Nephron progenitor cell (in vitro differentiated cells): ENCODE measurements around the gene POGZ.

Experiments used
- DNase-seq: peaks from one replicate; pipeline ENCODE4 v3.0.0; 2021
- H3K27ac Mint-ChIP-seq: 2 replicates; pipeline ENCODE4 v1.8.0; 2021; ENCODE audit warnings: mild to moderate bottlenecking, moderate library complexity, mixed read lengths
- H3K27me3 Mint-ChIP-seq: 2 replicates; pipeline ENCODE4 v1.8.0; 2021; ENCODE audit warnings: mild to moderate bottlenecking, low read depth, mixed read lengths; ENCODE audit not compliant: poor library complexity
- H3K36me3 Mint-ChIP-seq: 2 replicates; pipeline ENCODE4 v1.8.0; 2021; ENCODE audit warnings: low read depth, mixed read lengths
- H3K4me1 Mint-ChIP-seq: 2 replicates; pipeline ENCODE4 v1.8.0; 2021; ENCODE audit warnings: mixed read lengths
- H3K4me3 Mint-ChIP-seq: 2 replicates; pipeline ENCODE4 v1.8.0; 2021; ENCODE audit warnings: mild to moderate bottlenecking, moderate library complexity, mixed read lengths
- H3K9me3 Mint-ChIP-seq: 2 replicates; pipeline ENCODE4 v1.8.0; 2021; ENCODE audit warnings: mild to moderate bottlenecking, moderate library complexity, mixed read lengths
- CTCF ChIP-seq: fragments of 200-600 bp; sonication (generic); IDR thresholded peaks from 2 replicates; pipeline ENCODE4 v1.5.0; 2021; ENCODE audit warnings: antibody characterized with exemption

The POGZ gene

GRCh38 chr1:151461694-151462093 lies 2.4 kb upstream of the POGZ start:
- no peak for DNase-seq
- H3K27me3 Mint-ChIP-seq: peaks cover 48% of the 10 kb centered on the region

GRCh38 chr1:151458802-151459330 lies 428 bp downstream of the POGZ start:
- Mint-ChIP-seq H3K27ac (no peak overlapping the region), H3K4me1 (peaks cover 13% of the 10 kb centered on the region), H3K9me3 (no peaks in the 10 kb centered on the region), H3K36me3 (peaks cover 16% of the 10 kb centered on the region), H3K4me3 (peak overlapping the region; percentile 84), H3K27me3 (peaks cover 27% of the 10 kb centered on the region)
- no peak for TF ChIP-seq CTCF
- DNase-seq: peak; percentile 69

More at GRCh38 chr1:151461694-151462093, 2.4 kb upstream of the POGZ start:
- no peak overlapping the region for H3K4me3 Mint-ChIP-seq
- H3K36me3 Mint-ChIP-seq: no peaks in the 10 kb centered on the region
- H3K4me1 Mint-ChIP-seq: peaks cover 13% of the 10 kb centered on the region
- H3K27ac Mint-ChIP-seq: no peak overlapping the region
- no peak for TF ChIP-seq CTCF
- H3K9me3 Mint-ChIP-seq: no peaks in the 10 kb centered on the region

- Mint-ChIP-seq H3K27me3 (peaks cover 22% of the 10 kb centered on the region), H3K36me3 (peaks cover 22% of the 10 kb centered on the region), H3K27ac (peak overlapping the region; percentile 47), H3K4me1 (peaks cover 13% of the 10 kb centered on the region), H3K9me3 (no peaks in the 10 kb centered on the region), H3K4me3 (peak overlapping the region; percentile 90)
- no peak for TF ChIP-seq CTCF
- peak; percentile 74 for DNase-seq
Observed at GRCh38 chr1:151457911-151458801, 1.1 kb downstream of the POGZ start.

- DNase-seq: no peak
- Mint-ChIP-seq H3K9me3 (no peaks in the 10 kb centered on the region), H3K27me3 (peaks cover 2% of the 10 kb centered on the region), H3K27ac (no peak overlapping the region), H3K4me1 (peaks cover 13% of the 10 kb centered on the region), H3K4me3 (no peak overlapping the region), H3K36me3 (peaks cover 30% of the 10 kb centered on the region)
- no peak for TF ChIP-seq CTCF
Observed at GRCh38 chr1:151455966-151456365, 3.3 kb downstream of the POGZ start.

GRCh38 chr1:151455231-151455630 lies 4.1 kb downstream of the POGZ start:
- peaks cover 37% of the 10 kb centered on the region for H3K36me3 Mint-ChIP-seq
- H3K27me3 Mint-ChIP-seq: no peaks in the 10 kb centered on the region
- no peak overlapping the region for H3K27ac Mint-ChIP-seq
- peaks cover 13% of the 10 kb centered on the region for H3K4me1 Mint-ChIP-seq
- H3K9me3 Mint-ChIP-seq: no peaks in the 10 kb centered on the region
- no peak overlapping the region for H3K4me3 Mint-ChIP-seq
- TF ChIP-seq CTCF: no peak
- no peak for DNase-seq
